Measurements from ENCODE around the gene LBHD1. TPM values are rescaled to one million over a fixed set of nuclear protein-coding genes. Genes with fewer than 3 reads are reported as not detected.

LBHD1 gene
- total and polyA plus RNA-seq, 2 donors (not counting 3 experiments of a cell fraction or from before 2014, with no cell fraction given) = 3.8 to 7.5 TPM

DNA sequence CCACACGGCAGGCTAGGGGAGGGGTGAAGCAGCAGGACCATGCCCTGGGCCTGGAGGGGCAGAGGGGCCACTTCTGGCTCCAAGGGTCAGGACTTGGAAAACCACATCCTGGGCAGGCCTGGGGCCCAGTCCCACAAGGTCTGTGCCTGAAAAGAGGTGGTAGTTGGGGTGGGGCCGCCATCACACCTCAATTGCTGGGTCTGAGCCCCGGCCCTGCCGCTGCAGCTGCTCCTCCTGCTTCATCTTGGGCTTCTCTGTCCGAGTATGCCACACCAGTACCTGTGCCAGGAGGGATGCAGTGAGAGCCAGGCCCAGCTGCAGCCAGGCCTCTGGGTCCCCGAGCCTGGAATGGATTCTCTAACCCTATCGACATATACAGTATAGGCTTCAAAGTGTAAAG, 56.5 kb downstream of the LBHD1 start:
- no TSS peak for BruUV-seq (replicated peaks)
- dilution Hi-C loops (cut with MboI; ENCODE audit: extremely low pct_ligation_motif_present, low sequenced_read_pairs) = no loop called here
- no peaks in the 10 kb centered on the region for H3K9me3 ChIP-seq (replicated peaks; ENCODE audit: control insufficient read depth, insufficient read depth, low read length)
- no peaks in the 10 kb centered on the region for H4K20me1 ChIP-seq (replicated peaks; ENCODE audit: control insufficient read depth, extremely low read depth, insufficient read depth, low read length)
- FAIRE-seq = no peak
- H2AFZ ChIP-seq (ENCODE audit: low read depth, low read length) = no peak overlapping the region
- no peak overlapping the region for H3K4me2 ChIP-seq (ENCODE audit: insufficient read depth, low read length)
- H3K27me3 ChIP-seq (ENCODE audit: control insufficient read depth in 2 of 2, insufficient read depth in 2 of 2, low read length in 2 of 2) = no peaks in the 10 kb centered on the region
- H3K27ac ChIP-seq (ENCODE audit: insufficient read depth, low read depth, low read length) = no peak overlapping the region
- H3K9ac ChIP-seq (replicated peaks; ENCODE audit: extremely low read depth, insufficient read depth, low read length) = no peak overlapping the region
- H3K4me3 ChIP-seq (replicated peaks in 1 of 3; ENCODE audit: insufficient read depth in 1 of 3, low read depth in 1 of 3, low read length in 3 of 3) = no peak overlapping the region
- H3K36me3 ChIP-seq (ENCODE audit: control insufficient read depth in 2 of 2, extremely low read depth in 1 of 2, insufficient read depth in 2 of 2, low read length in 2 of 2) = peaks cover 0 to 6% of the 10 kb centered on the region in 2 experiments
- no peak for DNase-seq (ENCODE audit: low read depth, low spot score)
- H3K4me1 ChIP-seq (ENCODE audit: control insufficient read depth, extremely low read depth, insufficient read depth, low read length) = peaks cover 19% of the 10 kb centered on the region
- H3K79me2 ChIP-seq (ENCODE audit: control insufficient read depth, insufficient read depth, low read length) = peaks cover 12% of the 10 kb centered on the region
- TF ChIP-seq GATA2 (IDR thresholded peaks at IDR 0.05; ENCODE audit: insufficient read depth, insufficient read length, low read depth, low read length) (no peak), POLR2AphosphoS5 (IDR thresholded peaks at IDR 0.05; ENCODE audit: insufficient read depth, low read depth, low read length) (no peak), EZH2 (IDR thresholded peaks at IDR 0.05; ENCODE audit: borderline replicate concordance, low read depth, low read length, severe bottlenecking) (no peak), MYC (IDR thresholded peaks at IDR 0.05; ENCODE audit: low read depth, low read length) (no peak)
- TF ChIP-seq, protein P1, sequence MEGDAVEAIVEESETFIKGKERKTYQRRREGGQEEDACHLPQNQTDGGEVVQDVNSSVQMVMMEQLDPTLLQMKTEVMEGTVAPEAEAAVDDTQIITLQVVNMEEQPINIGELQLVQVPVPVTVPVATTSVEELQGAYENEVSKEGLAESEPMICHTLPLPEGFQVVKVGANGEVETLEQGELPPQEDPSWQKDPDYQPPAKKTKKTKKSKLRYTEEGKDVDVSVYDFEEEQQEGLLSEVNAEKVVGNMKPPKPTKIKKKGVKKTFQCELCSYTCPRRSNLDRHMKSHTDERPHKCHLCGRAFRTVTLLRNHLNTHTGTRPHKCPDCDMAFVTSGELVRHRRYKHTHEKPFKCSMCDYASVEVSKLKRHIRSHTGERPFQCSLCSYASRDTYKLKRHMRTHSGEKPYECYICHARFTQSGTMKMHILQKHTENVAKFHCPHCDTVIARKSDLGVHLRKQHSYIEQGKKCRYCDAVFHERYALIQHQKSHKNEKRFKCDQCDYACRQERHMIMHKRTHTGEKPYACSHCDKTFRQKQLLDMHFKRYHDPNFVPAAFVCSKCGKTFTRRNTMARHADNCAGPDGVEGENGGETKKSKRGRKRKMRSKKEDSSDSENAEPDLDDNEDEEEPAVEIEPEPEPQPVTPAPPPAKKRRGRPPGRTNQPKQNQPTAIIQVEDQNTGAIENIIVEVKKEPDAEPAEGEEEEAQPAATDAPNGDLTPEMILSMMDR (IDR thresholded peaks at IDR 0.05; ENCODE audit: extremely low read depth in 1 of 2, insufficient read depth in 1 of 2, low read depth in 1 of 2, low read length in 2 of 2) = no peak
- TF ChIP-seq, protein P2, sequence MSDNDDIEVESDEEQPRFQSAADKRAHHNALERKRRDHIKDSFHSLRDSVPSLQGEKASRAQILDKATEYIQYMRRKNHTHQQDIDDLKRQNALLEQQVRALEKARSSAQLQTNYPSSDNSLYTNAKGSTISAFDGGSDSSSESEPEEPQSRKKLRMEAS (IDR thresholded peaks at IDR 0.05; ENCODE audit: insufficient read depth, insufficient read length) = no peak
- H3K9me1 ChIP-seq (replicated peaks; ENCODE audit: control insufficient read depth, extremely low read depth, insufficient read depth, low read length) = no peaks in the 10 kb centered on the region
- intact Hi-C loops (cut with micrococcal nuclease) = no loop called here
- POLR2A ChIA-PET = no interaction called here
- CTCF ChIA-PET = no interaction called here
